K562 (cell line): ENCODE data around the gene MYO3B. TPM values are rescaled to one million over a fixed set of nuclear protein-coding genes. Genes with fewer than 3 reads are reported as not detected.

Experiments used
- CHAMP1 ChIP-seq: fragments of 450-650 bp; IDR thresholded peaks from 2 replicates; pipeline ENCODE4 v1.6.1; 2016; ENCODE audit warnings: mild to moderate bottlenecking
- PATZ1 ChIP-seq: fragments of 250-450 bp; sonication (Bioruptor Pico); IDR thresholded peaks from 2 replicates; pipeline ENCODE4 v1.5.0; 2020; ENCODE audit warnings: mild to moderate bottlenecking, borderline replicate concordance
- RNF219 ChIP-seq: fragments of 250-450 bp; sonication (Bioruptor Pico); IDR thresholded peaks from 2 replicates; pipeline ENCODE4 v1.5.0; 2022; ENCODE audit warnings: mild to moderate bottlenecking
- ZNF75A ChIP-seq: fragments of 450-650 bp; formaldehyde crosslinking; IDR thresholded peaks from 2 replicates; pipeline ENCODE4 v1.4.0; 2020; ENCODE audit warnings: mild to moderate bottlenecking
- polyA plus RNA-seq, 8 experiments: library from polyadenylated mRNA; depleted of rRNA in 4 of 8; stranded (reverse) in 5 of 8; unstranded in 3 of 8; fragments of >200 nt; fragmentation: Nextera tagmentation in 2 of 8; fragmentation: Illumina TruSeq in 1 of 8; extraction: Ambion mirVana in 2 of 8; extraction: Trizol in 1 of 8; gene quantifications; 2 replicates each; pipeline versions ENCODE4 v1.2.1 to v1.2.3, GENCODE V29; 2011 to 2014; ENCODE audit warnings: inconsistent platforms in 1 of 8, missing spikeins in 1 of 8
- total RNA-seq, 7 experiments: library from RNA; depleted of rRNA in 6 of 7; stranded (reverse); fragments of >200 nt in 6 of 7; fragmentation: Illumina TruSeq in 2 of 7; extraction: Trizol in 2 of 7; gene quantifications; 2 replicates each; pipeline versions ENCODE4 v1.2.1 to v1.2.3, GENCODE V29; 2011 to 2021; ENCODE audit warnings: low replicate concordance in 1 of 7

The MYO3B gene
- total and polyA plus RNA-seq, 9 of the 15 experiments (the other 6 are each of a cell fraction or from before 2014, with no cell fraction given) = 2.7 to 6.5 (median 3.6) TPM

DNA sequence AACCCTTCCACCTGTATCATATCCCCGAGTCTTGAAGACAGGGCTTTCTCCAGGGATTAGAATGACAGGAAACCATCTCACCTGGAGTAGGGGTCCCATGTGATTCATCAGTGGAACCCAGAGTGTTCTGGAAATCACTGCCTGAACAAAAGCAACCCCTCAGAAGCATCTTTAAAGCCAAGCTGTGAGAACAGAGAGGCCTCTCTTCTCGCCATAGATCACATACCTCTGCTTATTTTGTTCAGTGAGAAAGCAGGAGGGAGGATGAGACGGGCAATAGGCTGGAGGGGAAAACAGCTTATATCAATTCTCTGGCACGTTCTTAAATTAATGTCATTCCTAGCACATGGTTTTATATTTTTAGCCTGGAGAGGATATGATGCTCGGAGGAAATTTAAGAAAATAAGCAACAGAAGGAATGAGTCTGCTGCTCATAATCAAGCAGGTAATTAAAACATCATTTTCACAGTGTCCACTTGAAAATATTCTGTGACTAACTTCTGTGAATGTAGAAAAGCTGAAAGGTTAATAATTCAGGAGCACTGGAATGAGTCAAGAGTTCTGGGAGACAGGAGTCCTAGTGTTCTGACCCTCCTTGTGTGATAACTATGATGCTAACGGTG is 323.6 kb downstream of the MYO3B start (continued):
- TF ChIP-seq PATZ1 (no peak), ZNF75A (CRISPR knock-in tag) (no peak), RNF219 (CRISPR knock-in tag) (no peak), CHAMP1 (no peak)
